Sigmoid colon (tissue), 4 donors: ENCODE data around the gene IDH2.

Experiments used
- POLR2A ChIP-seq, 2 donors: fragments of 450-650 bp; IDR thresholded peaks; one replicate each; pipeline ENCODE4 v1.6.1; 2016; ENCODE audit warnings: antibody characterized with exemption in 2 of 2, mild to moderate bottlenecking in 2 of 2, moderate library complexity in 2 of 2
- POLR2AphosphoS5 ChIP-seq, 4 donors: sonication (generic); formaldehyde crosslinking; IDR thresholded peaks; one replicate each; pipeline ENCODE4 v1.6.1; 2017; ENCODE audit warnings: antibody characterized with exemption in 4 of 4
- TF ChIP-seq, protein P1 (sequence below), 4 experiments: fragments of 450-650 bp in 3 of 4; fragments of 200-600 bp in 1 of 4; IDR thresholded peaks; one replicate each; pipeline ENCODE4 v1.5.1; 2016 to 2019; ENCODE audit warnings: antibody characterized with exemption in 4 of 4, mild to moderate bottlenecking in 3 of 4, moderate library complexity in 2 of 4

DNA sequence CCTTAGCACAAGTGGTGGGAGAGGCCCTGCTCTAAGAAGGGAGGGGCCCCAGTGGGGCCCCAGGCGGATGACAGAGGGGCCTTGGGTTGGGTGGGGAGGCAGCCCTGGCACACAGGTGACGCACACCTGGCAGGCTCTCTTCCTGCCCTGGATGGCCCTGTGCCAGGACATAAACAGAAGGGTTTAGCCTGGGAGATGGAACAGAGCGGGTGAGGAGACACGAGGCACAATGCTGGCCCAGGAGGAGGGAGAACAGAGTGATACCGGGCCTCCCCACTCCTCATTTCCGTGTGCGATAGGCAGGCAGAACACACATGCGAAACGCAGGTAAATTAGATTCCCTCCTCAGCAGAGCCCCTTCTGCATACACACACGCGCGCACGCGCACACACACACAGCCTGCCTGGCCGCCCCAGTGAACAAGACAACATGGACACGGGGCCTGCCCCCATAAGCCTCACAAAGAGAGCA lies 39.8 kb downstream of the IDH2 start:
- TF ChIP-seq, protein P1, sequence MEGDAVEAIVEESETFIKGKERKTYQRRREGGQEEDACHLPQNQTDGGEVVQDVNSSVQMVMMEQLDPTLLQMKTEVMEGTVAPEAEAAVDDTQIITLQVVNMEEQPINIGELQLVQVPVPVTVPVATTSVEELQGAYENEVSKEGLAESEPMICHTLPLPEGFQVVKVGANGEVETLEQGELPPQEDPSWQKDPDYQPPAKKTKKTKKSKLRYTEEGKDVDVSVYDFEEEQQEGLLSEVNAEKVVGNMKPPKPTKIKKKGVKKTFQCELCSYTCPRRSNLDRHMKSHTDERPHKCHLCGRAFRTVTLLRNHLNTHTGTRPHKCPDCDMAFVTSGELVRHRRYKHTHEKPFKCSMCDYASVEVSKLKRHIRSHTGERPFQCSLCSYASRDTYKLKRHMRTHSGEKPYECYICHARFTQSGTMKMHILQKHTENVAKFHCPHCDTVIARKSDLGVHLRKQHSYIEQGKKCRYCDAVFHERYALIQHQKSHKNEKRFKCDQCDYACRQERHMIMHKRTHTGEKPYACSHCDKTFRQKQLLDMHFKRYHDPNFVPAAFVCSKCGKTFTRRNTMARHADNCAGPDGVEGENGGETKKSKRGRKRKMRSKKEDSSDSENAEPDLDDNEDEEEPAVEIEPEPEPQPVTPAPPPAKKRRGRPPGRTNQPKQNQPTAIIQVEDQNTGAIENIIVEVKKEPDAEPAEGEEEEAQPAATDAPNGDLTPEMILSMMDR (IDR thresholded peaks at IDR 0.05) = no peak
- TF ChIP-seq POLR2A (IDR thresholded peaks at IDR 0.05) = no peak
- no peak for TF ChIP-seq POLR2AphosphoS5 (IDR thresholded peaks at IDR 0.05)
